Measurements from ENCODE around the gene GABRG3.
A peak's percentile ranks its signal among the peaks of the same experiment; 100 is the strongest.
"Not testable (repeated sequence)": the region's sequence is repeated elsewhere in the genome, so short reads cannot be mapped to it uniquely, and the experiment has no call there.

GABRG3 gene

DNA sequence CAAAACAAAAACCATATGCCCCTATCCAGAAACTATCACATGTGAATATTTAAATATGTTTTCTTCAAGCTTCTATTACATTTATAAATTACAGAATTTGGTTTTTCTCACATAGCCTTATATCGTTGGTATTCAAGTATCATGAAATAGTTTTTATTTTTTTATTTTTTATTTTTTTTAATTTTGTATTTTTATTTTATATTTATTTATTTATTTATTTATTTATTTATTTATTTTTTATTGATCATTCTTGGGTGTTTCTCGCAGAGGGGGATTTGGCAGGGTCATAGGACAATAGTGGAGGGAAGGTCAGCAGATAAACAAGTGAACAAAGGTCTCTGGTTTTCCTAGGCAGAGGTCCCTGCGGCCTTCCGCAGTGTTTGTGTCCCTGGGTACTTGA, 32.0 kb downstream of the GABRG3 start:
- not testable (repeated sequence) for DNase-seq

DNA sequence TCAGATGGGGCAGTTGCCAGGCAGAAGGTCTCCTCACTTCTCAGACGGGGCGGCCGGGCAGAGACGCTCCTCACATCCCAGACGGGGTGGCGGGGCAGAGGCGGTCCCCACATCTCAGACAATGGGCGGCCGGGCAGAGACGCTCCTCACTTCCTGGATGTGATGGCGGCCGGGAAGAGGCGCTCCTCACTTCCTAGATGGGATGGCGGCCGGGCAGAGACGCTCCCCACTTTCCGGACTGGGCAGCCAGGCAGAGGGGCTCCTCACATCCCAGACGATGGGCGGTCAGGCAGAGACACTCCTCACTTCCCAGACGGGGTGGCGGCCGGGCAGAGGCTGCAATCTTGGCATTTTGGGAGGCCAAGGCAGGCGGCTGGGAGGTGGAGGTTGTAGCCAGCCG, 33.2 kb downstream of the GABRG3 start:
- not testable (repeated sequence) for DNase-seq

DNA sequence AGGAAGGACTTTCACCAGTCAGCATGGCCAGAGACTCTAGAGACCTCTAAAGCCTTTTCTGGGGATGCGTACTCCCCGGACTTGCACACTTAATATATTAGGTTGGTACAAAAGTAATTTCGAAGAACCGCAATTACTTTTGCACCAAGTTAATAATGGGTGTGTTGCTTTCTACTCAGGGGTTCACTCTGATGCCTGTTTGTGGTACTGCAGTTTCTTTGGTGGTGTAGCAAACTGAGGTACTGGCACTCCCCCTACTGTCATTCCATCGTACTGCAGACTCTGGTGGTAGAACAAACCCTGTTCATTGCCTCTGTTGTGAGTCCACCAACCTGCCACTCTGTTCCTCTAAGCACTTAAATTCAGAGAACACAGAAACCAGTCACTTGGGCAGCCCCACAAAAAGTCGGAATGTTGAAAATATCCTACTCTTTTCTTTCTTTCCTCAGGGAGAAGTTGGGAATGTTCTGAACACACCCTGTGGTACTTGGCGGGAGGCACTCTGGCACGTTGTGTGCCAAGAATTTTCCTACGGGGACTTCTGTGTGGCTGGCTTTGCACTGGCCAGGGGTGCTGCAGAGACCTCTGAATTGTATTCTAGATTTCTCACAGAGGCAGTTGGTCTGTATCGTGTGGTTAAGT, 46.3 kb downstream of the GABRG3 start:
- DNase-seq: peak; percentile 50 to 58

DNA sequence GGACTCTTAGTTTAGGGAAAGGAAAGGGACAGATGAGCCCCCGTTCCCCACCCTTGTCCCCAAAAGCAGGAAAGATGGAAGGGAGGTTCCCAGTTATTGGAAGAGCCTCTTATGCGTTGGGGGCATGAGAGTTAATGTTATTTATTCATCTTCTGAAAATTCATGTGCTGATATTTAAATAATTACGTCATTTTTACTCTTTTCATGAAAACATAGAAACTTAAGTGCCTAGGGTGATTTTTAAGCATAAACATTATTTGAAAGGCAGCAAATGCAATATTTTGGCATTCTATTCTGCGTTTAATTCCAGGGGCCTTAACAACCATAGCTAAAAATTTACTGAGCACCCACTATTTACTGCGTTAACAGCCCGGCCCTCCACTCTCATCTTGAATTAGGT, 48.7 kb downstream of the GABRG3 start:
- no peak for DNase-seq

DNA sequence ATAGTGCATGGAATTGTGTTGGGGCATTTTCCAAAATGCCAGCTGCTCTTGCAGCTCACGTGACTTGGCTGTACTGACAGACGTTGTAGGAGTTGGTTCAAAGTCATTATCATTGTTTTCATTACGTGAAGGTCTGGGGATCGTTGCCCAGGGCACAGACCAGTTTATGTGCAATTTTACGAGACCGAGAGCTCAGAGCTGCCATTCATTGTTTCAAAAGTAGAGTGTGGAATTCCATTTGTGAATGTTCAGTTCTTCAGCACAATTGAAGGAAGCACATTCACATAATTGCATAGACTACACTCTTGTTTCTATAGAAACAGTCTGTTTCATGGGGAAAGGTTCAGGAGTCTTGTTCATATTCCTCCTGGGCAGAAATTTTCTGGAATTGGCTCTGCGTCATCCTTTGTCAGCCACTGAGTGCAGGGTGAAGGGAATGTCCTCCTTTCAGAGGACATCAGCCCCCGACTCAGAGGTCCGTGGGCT, 54.5 kb downstream of the GABRG3 start:
- no peak for DNase-seq

DNA sequence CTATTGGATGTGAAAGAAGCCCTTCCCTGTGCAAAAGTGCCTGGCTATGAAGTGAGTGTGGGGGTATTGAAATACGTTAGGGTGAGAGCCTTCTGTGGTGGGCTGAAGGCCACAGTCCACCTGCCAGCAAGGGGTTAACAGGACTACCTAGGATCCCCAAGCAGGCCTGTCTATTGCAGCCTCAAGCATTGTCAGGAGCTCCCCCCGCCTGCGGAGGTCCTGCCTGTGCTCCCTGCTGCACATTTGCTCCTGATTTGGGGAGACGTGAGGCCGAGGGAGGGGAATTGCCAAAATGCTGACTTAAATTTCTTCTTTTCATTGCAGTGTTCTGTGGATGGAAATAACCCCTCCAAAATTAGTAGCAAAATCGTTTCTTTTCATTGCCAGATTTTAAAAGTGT, 56.2 kb downstream of the GABRG3 start:
- no peak for DNase-seq

DNA sequence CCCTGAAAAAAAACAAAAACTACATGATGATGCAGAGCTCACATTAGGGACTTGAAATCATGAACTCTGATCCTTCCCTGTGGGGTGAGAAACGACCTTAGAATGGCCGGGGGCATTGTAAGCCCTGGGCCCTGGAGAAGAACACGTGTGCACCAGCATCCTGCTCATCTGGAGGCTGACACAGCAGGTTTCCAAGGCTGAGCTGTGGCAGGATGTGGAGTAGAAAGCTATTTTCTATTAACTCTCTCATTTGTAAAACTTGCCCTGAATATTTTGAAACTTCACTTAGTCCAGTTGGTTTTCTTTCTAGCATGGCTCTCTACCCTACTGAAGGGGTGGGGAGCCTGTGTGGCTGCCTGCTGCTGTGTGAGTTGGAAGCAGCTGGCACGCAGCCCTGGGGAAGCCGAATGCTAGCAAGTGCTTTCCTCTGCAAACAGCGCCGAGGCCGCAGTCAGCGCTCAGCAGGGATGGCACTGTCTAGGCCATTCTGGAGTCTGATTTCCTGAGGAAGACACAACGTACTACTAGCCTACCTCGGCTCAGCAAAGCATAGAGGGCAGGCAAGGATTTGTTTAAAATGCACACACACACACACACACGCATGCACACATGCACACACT, 58.0 kb downstream of the GABRG3 start:
- DNase-seq: no peak

DNA sequence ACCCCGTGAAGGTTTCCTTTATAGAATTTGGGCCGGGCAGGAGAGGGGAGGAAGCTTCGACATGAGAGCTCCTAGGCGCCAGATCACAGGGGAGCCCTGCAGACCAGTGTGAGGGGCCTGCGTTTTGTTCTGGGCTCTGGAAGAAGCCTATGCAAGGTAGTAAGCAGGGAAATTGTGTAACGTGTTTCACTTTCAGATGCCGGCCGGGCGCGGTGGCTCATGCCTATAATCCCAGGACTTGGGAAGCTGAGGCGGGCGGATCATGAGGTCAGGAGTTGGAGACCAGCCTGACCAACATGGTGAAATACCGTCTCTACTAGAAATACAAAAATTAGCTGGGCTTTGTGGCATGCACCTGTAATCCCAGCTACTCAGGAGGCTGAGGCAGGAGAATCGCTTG, 65.2 kb downstream of the GABRG3 start:
- no peak for DNase-seq

DNA sequence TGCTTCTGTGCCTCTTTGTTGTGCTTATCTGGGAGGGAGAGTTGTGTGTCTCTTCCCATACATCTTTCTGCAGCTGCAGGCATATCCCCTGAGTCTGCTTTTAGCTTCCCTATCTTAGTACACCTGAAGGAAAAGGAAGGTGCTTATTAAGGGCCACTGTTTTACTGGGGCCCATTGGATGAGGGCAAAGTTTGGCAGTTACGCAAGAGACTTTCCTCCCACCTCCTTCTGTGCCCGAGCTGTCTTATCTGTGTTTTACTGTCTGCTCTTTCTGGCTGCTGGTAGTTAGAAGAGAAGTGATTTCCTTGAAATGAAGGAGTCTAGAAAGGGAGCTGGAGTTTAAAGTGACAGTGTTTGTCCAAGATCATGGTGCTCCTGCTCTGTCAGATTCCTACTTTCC, 66.5 kb downstream of the GABRG3 start:
- no peak for DNase-seq

DNA sequence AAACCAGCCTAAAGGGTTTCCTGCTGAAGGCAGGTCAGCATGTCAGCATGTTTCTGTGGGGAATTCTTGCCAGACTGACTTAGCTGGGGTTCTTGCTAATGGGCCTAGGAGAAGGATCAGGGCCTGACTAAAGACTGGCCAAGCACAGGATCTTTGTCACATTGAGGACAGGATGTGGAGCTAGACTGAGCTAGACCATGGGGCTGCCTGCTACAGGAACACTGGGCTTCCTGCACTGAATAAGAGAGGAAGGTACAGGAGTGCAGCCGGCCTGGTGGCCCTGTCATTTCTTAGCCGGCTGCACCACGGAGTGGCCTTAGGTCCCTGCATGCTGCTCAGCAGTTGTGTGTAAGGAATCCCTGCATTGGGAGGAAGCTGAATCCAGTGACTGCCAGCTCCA, 68.2 kb downstream of the GABRG3 start:
- no peak for DNase-seq

DNA sequence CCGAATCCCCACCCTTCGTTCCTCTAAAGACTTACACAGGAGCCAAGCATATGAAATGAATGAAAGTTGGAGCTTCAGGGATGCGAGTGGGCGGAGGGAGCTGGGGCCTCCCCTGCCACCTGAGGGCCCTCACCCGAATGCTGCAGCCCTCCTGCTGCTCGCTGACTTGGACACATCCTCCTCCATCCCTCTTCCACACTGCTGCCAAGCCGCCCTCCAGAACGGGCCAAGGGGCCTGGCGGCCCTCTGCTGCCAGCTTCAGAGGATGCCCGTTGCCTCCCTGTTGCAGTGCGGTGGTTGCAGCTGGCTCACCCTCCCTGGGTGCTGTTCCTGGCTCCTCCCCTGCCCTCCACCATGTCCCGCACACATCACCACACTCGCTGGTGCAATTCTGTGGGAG, 71.2 kb downstream of the GABRG3 start:
- DNase-seq: no peak

DNA sequence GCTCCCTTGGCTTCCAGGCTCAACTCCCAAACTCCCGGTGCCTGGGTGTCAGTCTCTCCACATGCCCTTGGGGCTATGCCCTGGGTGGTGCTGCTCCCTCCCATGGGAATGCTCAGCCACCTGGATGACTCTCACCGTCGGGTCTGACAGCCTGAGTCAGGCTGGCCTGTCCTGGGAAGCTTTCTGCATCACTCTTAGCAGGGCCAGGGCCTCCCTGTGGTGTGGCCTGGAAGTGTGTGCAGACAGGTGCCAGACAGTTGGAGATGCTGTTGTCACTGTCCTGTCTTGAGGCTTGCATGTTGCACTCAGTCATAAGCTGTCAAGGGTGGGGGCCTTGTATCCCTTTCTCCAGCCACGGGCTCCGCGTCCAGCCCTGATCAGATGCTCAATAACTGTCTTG, 71.7 kb downstream of the GABRG3 start:
- DNase-seq: no peak

DNA sequence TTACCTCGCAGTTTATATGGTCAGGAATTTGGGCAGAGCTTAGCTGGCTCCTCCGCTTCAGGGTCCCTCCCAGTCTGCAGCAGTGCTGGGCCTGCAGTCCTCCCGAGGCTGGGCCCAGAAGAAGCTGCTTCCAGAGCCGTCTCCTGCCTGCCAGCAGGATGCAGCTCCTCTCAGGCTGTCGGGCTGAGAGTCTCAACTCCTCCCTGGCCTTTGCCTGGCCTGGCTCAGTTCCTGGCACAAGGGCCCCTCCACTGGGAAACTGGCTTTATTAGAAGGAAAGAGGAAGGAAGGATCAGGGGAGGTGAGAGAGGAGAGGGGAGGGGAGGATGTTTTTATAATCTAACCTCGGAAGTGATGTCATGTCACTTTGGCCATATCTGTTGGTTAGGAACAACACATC, 72.8 kb downstream of the GABRG3 start:
- no peak for DNase-seq

DNA sequence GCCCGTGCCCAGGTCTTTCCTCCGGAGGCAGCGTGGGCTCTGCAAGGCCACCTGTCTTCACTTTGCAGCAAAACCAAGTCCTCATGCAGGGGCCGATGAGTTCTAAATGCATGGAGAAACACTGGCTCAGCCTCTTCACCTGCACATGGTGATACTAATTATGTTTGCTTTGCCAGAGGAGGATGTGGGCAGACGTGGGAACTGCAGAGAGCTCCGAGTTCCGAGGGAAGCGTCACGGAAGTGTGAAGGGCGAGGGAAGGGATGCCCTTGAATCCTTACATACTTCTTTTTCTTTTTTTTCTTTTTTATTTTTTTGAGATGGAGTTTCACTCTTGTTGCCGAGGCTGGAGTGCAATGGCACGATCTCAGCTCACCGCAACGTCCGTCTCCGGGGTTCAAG, 74.8 kb downstream of the GABRG3 start:
- DNase-seq: no peak

DNA sequence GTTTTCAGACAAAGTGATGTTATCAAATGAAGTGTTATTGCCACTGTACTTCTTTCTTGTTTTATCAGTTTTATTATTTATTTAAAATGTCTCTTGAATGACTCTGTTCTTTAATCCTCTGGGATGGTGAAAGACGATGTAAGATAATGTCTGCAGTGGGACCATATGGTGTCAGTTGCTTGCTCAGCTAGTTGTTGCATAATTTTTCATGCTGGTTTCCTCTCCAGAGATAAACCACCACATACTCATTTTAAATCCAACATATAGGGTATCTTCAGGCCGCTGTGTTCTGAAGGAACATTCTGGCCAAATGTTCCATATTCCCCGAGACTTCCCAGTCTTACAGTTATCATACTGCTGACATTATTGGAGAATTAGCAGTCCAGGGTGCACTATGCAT, 75.9 kb downstream of the GABRG3 start:
- DNase-seq: no peak

DNA sequence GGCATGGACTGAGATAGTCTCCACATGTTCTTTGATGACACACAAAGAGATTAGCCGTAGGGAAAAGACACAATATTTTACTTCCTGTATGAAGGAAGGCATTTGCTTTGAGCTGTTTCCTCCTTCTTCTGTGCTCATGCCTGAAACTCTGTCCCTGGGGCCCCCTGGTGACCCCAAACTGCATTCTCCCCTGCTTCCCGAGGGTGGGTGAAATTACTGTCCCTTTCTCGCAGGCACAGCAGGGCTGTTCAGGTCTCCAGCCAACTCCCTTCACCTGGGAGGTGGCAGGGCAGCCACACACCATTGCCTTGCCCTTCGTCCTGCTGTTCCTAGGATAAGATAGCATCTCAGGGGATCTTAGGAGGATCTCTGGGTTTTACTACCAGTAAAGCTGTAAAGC, 79.2 kb downstream of the GABRG3 start:
- DNase-seq: no peak

DNA sequence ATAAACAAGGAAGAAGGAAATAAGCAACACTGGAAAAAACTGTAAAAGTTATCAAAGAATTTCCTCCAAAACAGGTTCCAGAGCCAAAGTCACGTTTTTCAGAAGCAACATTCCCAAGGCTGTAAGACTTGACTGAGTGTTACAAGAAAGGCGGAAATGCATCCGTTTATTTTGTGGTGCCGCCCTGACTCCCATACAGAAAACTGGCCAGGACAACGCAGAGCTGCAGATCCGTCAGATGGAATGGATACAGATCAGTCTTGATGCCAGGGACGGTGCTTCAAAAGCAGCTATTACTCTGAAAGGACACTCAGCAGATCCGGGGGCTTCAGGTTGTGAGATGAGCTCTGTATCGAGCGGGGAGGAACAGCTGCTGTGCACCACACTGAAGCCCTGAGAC, 83.4 kb downstream of the GABRG3 start:
- DNase-seq: no peak

DNA sequence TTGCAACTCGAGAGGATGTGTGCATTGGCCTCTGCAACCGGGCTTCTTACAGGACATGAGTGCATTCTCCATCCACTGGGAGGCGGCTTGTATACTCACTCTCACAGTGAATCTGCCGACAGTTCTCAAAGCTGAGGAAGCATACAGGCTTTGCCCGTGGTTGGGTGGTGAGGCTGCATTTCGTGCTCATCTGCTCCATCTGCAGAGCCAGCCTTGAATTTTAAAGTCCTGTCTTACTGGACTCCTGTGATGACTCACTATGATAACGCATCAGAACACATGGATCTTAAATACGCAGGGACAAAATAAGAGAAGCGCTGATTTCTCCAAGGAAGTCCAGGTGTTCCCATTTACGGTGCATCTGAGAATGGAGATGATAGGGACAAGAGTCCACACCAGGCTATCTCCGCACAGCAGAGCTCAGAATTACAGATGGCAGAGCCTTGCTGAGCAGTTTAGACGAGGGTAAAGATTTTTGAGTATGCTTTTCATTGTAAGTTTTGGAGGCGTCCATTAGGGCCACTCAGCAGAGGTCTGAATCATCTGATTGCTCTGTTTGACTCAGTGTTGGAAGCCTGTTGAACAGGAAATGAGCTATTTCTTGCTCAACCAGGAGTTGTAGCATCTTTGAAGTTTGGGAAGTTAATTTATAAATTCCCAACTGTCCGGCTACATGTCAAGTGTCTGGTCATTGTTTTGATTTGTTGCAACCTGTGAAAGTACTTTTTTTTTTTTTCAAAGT, 87.1 kb downstream of the GABRG3 start:
- no peak for DNase-seq

DNA sequence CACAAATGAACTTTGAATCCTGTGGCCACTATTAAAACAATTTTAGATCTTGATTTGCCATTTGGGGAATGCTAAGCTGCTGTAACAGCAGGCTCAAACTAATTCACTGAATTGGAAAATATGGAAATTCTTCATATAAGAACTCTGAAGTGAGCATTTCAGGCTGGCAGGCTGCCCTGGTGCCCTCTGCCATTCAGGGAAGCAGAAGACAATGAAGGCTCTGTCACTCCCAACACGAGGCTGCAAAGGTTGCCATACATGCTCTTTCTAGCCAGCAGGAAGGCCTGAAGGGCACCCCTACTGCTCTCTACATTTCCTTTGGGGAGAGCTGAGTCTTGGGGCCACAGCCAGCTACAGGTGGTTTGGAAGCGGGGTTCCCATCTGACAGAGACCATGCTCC, 88.0 kb downstream of the GABRG3 start:
- no peak for DNase-seq

DNA sequence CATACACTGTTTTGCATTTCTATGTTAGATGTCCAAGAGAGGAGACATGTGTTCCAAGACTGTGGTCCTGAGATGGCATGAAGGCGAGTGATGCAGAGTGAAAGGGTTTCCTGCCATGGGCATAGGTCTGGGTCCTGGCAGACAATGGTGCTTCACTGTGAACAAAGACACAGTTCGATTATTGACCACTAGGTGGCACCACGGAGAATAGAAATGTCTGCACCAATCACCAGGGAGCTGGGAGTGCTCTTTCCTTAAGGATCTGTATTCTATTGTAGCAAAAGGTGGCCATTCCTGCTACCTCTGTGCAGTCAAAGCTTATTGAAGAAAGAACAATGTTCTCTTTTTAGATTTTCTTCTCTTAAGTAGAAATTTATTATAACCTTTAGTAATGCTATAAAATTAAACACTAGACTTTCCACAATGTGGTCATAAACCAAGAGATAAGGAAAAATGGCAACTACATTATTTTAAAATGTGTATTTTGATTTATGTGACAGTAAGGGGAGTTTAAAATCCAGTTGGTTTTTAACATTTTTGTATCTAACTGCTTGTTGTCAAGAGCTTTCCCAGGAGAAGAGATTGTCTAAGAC, 88.7 kb downstream of the GABRG3 start:
- peak; percentile 41 to 44 for DNase-seq

DNA sequence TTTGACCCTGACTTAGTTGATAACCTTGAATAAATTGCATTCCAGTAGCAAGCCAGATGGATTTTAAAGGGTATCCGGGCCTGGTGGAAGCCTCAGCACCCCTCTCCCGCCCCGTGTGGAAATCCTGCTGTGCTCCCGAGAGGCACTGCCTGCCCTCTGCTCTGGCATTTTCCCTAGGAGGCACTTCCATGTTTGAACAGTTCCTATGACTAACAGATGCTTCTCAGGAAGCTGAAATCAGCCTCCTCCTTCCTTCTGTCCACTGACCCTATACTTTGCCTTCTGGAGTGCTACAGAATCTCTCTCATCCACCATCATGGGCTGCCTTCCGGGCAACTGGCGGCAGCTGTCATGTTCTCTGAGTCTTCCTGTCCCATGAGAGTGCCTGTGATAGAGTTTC, 90.8 kb downstream of the GABRG3 start:
- no peak for DNase-seq

DNA sequence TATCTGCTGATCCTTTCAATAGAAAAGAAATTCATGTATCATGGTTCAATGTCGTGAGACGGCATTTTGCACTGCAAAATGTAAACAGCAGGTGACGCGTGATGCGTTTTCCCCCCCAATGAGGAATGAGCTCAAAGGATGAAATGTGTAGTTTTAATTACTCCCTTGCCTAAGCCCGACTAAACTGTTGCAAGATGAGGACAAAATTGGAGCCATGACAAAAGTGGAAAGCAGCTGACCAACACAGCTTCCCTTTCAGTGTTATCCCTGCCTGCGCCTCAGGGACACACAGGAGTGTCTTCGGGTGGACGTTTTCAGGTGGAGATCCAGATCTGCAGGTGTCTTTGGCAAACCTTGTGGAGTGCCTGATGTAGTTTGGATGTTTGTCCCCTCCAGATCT, 92.0 kb downstream of the GABRG3 start:
- DNase-seq: no peak

DNA sequence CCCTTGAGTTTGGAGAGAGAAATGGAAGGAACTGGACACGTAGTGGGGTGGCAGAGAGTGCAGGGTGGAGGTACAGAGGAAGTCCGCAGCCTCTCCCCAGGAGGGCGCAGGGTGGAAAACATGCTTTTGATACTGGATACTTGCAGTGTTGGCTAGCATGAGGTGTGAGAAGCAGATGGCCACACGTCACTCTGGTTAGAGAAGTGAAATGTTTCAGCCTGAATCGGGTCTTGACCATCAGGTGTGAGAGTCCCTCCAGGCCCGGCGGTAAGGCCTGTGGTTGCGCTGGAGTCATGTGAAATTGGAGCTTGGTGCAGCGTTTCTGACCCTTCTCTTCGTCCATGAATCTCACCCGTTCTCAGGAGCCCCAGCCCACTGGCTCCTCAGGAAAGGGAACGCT, 93.1 kb downstream of the GABRG3 start:
- DNase-seq: no peak

DNA sequence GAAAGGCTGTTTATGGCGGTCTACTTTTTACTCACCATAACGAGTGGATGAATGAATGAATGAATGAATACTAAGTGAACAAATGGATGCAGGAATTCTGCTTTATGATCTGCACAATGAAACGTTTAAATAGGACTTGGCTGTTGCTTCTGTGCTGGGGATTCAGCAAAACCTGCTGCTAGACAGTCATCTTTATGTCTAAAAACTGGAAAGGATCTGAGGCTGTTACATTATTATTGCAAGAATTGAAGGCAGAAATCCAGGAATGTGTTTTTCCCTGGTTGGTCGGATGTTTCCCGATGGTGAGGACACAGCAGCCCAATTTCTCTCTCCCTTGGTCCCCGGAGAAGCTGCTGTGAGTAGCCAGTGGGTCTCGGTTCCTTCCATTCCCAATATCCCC, 94.2 kb downstream of the GABRG3 start:
- no peak for DNase-seq
